ENCODE measurements around the gene TANGO6. TPM values are rescaled to one million over a fixed set of nuclear protein-coding genes. Genes with fewer than 3 reads are reported as not detected.

The TANGO6 gene
- total RNA-seq, 4 donors from 2014 or later: 18.4 to 36.0 (median 23.3) TPM

DNA sequence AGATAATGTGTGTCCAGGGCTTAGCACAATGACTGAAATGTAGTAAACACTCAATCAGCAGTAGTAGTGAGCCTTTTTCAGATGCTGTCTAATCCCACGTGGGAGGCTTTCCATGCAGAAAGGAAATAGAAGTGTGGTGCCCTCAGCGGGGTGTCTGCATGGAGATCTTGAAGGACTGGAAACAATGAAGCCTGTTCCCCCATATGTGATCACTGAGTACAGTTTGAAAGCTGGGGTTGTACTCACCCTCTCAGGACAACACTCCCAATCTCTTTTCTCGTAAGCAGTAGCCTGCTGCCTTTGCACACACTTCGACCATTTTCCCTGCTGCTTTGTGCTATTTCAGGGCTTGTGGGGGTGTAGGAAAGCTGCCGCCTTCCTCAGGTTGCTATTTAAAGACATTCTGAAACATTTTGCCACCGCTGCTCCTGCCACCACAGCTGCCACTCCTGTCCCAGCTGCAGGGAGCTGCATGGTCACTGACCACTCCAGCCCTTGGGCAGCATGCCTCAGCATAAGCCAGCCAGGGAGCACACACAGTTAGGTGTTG, 221.5 kb downstream of the TANGO6 start:
- Histone ChIP-seq H3K4me3 (no peak overlapping the region), H3K9me3 (no peaks in the 10 kb centered on the region), H3K27me3 (no peaks in the 10 kb centered on the region), H3K36me3 (peaks cover 0 to 20% (median 0%) of the 10 kb centered on the region in 3 donors), H3K4me1 (no peaks in the 10 kb centered on the region), H3K27ac (no peak overlapping the region)
- TF ChIP-seq EP300 (IDR thresholded peaks at IDR 0.05) (no peak), POLR2A (IDR thresholded peaks at IDR 0.05) (no peak)
- TF ChIP-seq, protein P1, sequence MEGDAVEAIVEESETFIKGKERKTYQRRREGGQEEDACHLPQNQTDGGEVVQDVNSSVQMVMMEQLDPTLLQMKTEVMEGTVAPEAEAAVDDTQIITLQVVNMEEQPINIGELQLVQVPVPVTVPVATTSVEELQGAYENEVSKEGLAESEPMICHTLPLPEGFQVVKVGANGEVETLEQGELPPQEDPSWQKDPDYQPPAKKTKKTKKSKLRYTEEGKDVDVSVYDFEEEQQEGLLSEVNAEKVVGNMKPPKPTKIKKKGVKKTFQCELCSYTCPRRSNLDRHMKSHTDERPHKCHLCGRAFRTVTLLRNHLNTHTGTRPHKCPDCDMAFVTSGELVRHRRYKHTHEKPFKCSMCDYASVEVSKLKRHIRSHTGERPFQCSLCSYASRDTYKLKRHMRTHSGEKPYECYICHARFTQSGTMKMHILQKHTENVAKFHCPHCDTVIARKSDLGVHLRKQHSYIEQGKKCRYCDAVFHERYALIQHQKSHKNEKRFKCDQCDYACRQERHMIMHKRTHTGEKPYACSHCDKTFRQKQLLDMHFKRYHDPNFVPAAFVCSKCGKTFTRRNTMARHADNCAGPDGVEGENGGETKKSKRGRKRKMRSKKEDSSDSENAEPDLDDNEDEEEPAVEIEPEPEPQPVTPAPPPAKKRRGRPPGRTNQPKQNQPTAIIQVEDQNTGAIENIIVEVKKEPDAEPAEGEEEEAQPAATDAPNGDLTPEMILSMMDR (IDR thresholded peaks at IDR 0.05): no peak
- DNase-seq (ENCODE audit: low spot score in 2 of 2): no peak
- WGBS, 2 donors: 37 to 51% methylated on average over 6 of the region's 6 CpGs

DNA sequence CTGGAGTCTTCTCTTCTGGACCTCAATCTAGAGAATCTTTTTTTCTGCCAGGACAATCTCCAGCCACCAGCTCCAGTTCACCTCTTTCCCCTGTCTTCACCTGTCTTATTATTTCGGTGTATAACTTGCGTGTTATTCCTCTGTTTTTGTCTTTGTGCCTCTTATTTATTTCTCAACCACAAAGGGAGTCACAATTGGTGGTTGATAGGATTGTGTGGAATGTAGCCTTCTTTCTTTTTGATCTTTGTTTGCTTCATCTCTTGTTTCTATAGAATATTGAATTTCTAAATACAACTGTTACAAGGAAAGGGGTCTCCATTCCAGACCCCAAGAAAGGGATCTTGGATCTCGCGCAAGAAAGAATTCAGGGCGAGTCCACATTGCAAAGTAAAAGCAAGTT, 226.2 kb downstream of the TANGO6 start:
- Histone ChIP-seq H3K27ac (no peak overlapping the region), H3K36me3 (peaks cover 0 to 7% (median 0%) of the 10 kb centered on the region in 3 donors), H3K27me3 (no peaks in the 10 kb centered on the region), H3K4me1 (no peaks in the 10 kb centered on the region), H3K9me3 (no peaks in the 10 kb centered on the region), H3K4me3 (no peak overlapping the region)
- DNase-seq (ENCODE audit: low spot score in 2 of 2): no peak
- WGBS, 2 donors: 93% methylated on average over 5 of the region's 5 CpGs
- TF ChIP-seq POLR2A (IDR thresholded peaks at IDR 0.05) (no peak), EP300 (IDR thresholded peaks at IDR 0.05) (no peak)
- TF ChIP-seq, protein P1 (IDR thresholded peaks at IDR 0.05): no peak

DNA sequence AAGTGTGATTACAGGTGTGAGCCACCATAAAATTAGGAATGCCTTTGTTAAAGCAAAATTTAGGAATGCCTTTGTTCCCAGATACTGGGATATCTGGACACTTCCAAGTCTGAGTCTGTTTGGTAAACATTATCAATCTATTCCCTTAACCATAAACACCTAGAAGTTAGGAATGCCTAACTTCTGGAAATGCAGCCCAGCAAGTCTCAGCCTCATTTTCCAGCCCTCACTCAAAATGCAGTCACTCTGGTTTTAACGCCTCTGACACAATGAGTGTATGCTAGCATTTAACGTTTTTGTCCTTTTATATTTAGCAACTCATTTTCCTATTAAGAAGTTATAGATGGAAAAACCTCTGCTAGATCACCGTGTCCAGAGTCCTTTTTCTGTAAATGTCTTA, 227.7 kb downstream of the TANGO6 start:
- H3K27ac ChIP-seq: no peak overlapping the region
- TF ChIP-seq POLR2A (IDR thresholded peaks at IDR 0.05) (no peak), EP300 (IDR thresholded peaks at IDR 0.05) (no peak)
- TF ChIP-seq, protein P1 (IDR thresholded peaks at IDR 0.05): no peak
- 64 to 70% methylated on average over 3 of the region's 3 CpGs for WGBS, 2 donors
- H3K9me3 ChIP-seq: no peaks in the 10 kb centered on the region
- no peaks in the 10 kb centered on the region for H3K27me3 ChIP-seq
- no peak for DNase-seq (ENCODE audit: low spot score in 2 of 2)
- H3K4me1 ChIP-seq: no peaks in the 10 kb centered on the region
- no peak overlapping the region for H3K4me3 ChIP-seq
- H3K36me3 ChIP-seq: peaks cover 0 to 7% (median 0%) of the 10 kb centered on the region in 3 donors

DNA sequence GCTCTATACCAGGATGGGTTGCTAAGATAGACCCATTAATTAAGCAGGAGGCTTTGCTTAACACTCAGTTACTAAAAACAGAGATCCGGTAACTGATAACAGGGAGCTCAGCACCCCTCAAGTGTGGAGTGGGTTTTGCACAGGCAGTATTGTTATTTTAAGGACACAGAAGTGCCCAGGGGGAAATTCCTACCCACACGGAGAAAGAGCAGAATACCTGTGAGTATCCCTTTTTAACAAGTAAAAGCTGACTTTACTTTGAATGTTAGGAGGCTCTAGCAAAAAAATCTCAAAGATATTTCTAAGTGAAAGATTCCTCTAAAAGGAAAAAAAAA, 229.3 kb downstream of the TANGO6 start:
- 62 to 75% methylated on average over 2 of the region's 2 CpGs for WGBS, 2 donors
- H3K4me1 ChIP-seq: no peaks in the 10 kb centered on the region
- no peak overlapping the region for H3K4me3 ChIP-seq
- H3K36me3 ChIP-seq: peaks cover 0 to 12% (median 0%) of the 10 kb centered on the region in 3 donors
- DNase-seq (ENCODE audit: low spot score in 2 of 2): no peak
- H3K27me3 ChIP-seq: no peaks in the 10 kb centered on the region
- TF ChIP-seq POLR2A (IDR thresholded peaks at IDR 0.05) (no peak), EP300 (IDR thresholded peaks at IDR 0.05) (no peak)
- TF ChIP-seq, protein P1 (IDR thresholded peaks at IDR 0.05): no peak
- H3K27ac ChIP-seq: no peak overlapping the region
- no peaks in the 10 kb centered on the region for H3K9me3 ChIP-seq

DNA sequence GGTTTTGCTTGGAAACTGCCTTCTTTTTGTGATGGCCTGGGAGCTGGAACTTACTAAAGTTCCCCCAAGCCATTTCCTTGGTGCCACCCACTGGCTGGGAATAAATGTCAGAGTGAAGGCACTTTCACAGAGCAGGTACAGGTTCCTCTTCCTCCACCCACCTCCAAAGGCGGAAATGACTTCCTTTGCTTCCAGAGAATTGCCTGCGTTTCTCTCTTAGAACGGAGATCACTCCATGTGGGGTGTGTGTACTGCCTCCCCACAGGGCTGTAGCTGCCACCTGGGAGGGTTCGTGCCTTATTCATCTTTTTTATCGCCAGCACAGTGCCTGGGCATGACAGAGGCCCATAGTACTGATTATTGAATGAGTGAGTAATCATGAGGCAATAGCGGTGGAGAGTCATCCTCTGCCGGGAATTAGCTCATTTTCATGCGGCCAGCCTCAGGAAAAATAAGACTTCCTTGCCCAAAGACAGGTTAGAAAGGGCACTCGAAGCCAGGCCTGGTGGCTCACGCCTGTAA, 229.9 kb downstream of the TANGO6 start:
- no peak for TF ChIP-seq EP300 (IDR thresholded peaks at IDR 0.05)
- DNase-seq (ENCODE audit: low spot score in 2 of 2): no peak
- H3K27me3 ChIP-seq: no peaks in the 10 kb centered on the region
- no peak overlapping the region for H3K4me3 ChIP-seq
- H3K36me3 ChIP-seq: peaks cover 0 to 12% (median 0%) of the 10 kb centered on the region in 3 donors
- H3K4me1 ChIP-seq: no peaks in the 10 kb centered on the region
- H3K9me3 ChIP-seq: no peaks in the 10 kb centered on the region
- H3K27ac ChIP-seq: no peak overlapping the region
- WGBS, 2 donors: 83 to 84% methylated on average over 10 of the region's 10 CpGs

All from tibial nerve (tissue), 4 donors.